ENCODE measurements around the gene FXYD6. TPM values are rescaled to one million over a fixed set of nuclear protein-coding genes. Genes with fewer than 3 reads are reported as not detected.

Gene FXYD6
- total RNA-seq, 4 donors from 2014 or later: 7.0 to 27.0 (median 20.1) TPM

DNA sequence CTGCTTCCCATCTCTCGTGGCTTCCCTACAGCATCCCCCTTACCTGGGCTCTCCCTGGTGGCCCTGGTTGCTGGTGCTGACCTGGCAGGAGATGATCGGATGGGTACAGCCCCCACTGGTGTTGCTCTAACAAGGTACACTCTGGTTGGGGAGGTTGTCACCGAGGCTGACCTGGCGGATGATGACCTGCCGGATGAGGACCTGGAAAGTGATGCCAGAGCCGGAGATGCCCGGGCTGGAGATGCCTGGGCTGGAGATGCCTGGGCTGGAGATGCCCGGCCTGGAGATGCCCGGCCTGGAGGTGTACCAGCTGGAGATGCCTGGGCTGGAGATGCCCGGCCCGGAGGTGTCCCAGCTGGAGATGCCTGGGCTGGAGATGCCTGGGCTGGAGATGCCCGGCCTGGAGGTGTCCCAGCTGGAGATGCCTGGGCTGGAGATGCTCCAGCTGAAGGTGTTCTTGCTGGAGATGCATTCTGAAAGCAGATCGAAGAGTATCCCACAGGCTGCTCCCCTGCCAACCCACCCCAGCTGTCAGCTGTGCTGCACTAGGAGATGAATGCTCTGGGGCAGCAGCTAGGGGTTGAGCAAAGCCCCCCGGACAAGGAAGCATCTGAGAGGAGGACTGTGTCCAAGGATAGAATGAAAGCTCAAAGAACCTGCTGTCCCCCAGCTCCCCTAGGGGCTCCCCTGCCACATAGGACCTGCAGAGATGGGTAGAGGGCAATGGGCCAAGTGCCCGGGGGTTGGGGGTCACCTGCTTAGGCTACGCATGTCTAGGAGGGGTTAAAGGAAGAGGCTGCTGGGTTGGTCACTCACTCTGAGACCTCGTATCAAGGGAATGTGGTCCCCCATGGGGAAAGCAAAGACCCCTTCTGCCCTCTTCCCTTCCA lies 42.2 kb upstream of the FXYD6 start:
- WGBS, 2 donors: 87 to 90% methylated on average over 14 to 17 of the region's 17 CpGs
- DNase-seq (ENCODE audit: low spot score in 2 of 2): peak in 1 of 2 donors; percentile 72
- intact Hi-C loops (cut with DNase I; ENCODE audit: low total_unique reads): no loop called here
- TF ChIP-seq, protein P1, sequence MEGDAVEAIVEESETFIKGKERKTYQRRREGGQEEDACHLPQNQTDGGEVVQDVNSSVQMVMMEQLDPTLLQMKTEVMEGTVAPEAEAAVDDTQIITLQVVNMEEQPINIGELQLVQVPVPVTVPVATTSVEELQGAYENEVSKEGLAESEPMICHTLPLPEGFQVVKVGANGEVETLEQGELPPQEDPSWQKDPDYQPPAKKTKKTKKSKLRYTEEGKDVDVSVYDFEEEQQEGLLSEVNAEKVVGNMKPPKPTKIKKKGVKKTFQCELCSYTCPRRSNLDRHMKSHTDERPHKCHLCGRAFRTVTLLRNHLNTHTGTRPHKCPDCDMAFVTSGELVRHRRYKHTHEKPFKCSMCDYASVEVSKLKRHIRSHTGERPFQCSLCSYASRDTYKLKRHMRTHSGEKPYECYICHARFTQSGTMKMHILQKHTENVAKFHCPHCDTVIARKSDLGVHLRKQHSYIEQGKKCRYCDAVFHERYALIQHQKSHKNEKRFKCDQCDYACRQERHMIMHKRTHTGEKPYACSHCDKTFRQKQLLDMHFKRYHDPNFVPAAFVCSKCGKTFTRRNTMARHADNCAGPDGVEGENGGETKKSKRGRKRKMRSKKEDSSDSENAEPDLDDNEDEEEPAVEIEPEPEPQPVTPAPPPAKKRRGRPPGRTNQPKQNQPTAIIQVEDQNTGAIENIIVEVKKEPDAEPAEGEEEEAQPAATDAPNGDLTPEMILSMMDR (IDR thresholded peaks at IDR 0.05): no peak
- TF ChIP-seq POLR2A (IDR thresholded peaks at IDR 0.05): no peak
- H3K4me3 ChIP-seq (ENCODE audit: low read depth, poor library complexity, severe bottlenecking): no peak overlapping the region

DNA sequence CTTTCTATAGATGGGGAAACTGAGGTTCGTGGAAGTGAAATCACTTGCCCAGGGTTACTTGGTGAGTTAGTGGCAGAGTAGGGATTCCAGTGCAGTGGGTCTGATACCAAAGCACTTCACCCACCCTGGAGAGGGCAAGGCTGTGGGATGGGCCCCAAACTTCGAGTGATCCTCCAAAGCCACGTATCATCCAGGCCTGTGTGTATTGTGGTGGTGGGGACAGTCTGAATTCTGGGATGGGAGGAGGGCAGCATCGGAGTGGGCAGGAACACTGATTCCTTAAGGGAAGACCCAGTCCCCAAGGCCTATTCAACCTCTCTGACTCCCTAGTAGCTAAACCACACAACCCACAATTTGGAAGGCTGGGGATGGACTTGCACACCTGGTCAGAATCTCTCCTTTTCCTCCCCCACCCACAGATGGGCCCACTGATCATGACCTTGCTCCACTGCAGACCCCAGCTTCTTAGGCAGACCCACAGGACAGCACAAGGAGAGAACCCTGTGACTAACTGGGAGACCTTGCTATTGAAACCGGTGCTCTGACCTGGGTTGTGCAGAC lies 41.2 kb upstream of the FXYD6 start:
- WGBS, 2 donors: 91 to 100% methylated on average over 5 of the region's 5 CpGs
- no peak overlapping the region for H3K4me3 ChIP-seq (ENCODE audit: low read depth, poor library complexity, severe bottlenecking)
- no peak for TF ChIP-seq POLR2A (IDR thresholded peaks at IDR 0.05)
- TF ChIP-seq, protein P1 (IDR thresholded peaks at IDR 0.05): no peak
- DNase-seq (ENCODE audit: low spot score in 2 of 2): peak in 1 of 2 donors; percentile 70
- intact Hi-C loops (cut with DNase I; ENCODE audit: low total_unique reads): no loop called here

DNA sequence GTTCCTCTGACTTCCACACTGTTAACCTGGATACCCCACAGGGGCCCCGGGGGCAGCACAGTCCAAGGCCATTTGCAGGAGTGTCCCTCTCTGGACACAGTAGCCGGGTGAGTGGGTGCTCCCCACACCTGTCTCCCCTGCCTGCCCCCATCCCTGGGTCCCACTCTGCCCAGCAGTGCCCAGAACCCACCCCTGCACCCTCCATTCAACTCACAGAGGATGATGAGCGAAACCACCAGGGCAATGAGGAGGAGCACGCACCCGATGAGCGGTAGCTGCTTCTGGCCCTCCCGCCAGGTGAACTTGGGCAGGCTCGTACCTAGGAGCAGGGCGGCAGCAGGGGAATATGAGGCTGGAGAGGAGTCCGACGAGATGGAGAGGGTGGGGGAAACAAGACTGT lies 40.5 kb upstream of the FXYD6 start:
- WGBS, 2 donors: 93 to 95% methylated on average over 10 to 11 of the region's 11 CpGs
- no peak overlapping the region for H3K4me3 ChIP-seq (ENCODE audit: low read depth, poor library complexity, severe bottlenecking)
- peak in 1 of 2 donors; percentile 62 for DNase-seq (ENCODE audit: low spot score in 2 of 2)
- intact Hi-C loops (cut with DNase I; ENCODE audit: low total_unique reads): no loop called here
- TF ChIP-seq, protein P1 (IDR thresholded peaks at IDR 0.05): no peak
- TF ChIP-seq POLR2A (IDR thresholded peaks at IDR 0.05): no peak

DNA sequence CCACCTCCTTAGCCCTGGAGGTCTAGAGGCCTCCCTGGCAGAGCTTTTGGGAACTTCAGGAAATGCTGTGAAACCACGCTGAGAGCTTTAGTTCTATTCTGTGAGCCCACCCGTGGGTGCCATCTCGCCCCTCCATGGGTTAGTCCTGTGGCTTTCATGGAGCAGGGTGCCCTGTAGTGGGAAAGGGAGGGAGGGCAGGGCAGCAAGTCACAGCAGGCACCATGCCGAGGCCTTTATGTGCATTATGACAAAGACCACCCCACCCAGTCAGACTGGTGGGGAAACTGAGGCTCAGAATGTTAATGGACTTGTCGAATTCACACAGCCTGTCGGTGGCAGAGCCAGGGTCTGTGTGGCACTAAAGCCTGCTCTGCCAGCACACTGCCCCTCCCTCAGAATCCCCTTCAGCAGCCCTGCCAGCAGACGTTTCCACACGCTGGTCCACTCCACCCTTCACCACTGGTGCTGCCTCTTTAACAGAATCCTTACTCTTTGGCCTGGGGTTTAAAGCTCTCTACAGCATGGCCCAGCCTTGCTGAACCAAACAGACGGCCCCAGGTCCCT lies 39.3 kb upstream of the FXYD6 start:
- no peak for TF ChIP-seq POLR2A (IDR thresholded peaks at IDR 0.05)
- TF ChIP-seq, protein P1 (IDR thresholded peaks at IDR 0.05): no peak
- no peak overlapping the region for H3K4me3 ChIP-seq (ENCODE audit: low read depth, poor library complexity, severe bottlenecking)
- 86 to 88% methylated on average over 9 of the region's 9 CpGs for WGBS, 2 donors
- intact Hi-C loops (cut with DNase I; ENCODE audit: low total_unique reads): no loop called here
- peak in 1 of 2 donors; percentile 43 for DNase-seq (ENCODE audit: low spot score in 2 of 2)

DNA sequence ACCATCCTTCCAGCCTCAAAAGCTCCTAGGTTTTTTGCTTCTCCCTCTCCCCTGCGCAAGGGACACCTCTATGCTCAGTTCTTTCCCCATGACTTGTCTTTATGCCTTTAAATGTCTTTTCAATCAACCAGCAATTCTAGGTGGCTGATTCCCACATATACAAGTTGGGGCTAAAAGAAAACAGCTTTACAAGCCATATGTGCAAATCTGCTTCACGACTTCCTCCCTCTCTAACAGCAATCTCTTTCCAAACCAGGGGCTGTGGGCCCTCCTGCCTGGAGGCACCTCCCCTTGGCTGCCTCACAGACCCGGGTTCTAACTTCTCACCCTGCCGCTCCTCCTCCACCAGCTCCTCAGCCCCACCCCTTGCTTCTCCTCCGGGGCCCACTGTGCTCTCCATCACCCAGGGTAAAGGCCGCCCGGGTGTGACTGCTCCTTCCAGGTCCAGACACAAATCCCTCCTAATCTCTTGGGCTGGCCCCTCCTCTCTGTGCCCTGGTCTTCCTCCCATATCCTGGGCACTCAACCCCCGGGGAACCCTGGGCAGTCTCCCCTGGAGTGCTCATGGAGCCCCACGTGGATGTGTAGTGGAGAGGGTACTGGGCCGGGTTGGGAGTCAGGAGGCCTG lies 38.6 kb upstream of the FXYD6 start:
- DNase-seq (ENCODE audit: low spot score in 2 of 2): peak in 1 of 2 donors; percentile 83
- intact Hi-C loops (cut with DNase I; ENCODE audit: low total_unique reads): no loop called here
- no peak for TF ChIP-seq POLR2A (IDR thresholded peaks at IDR 0.05)
- TF ChIP-seq, protein P1 (IDR thresholded peaks at IDR 0.05): no peak
- no peak overlapping the region for H3K4me3 ChIP-seq (ENCODE audit: low read depth, poor library complexity, severe bottlenecking)
- 62 to 65% methylated on average over 10 of the region's 10 CpGs for WGBS, 2 donors
